T-helper 1 cell treated with Interleukin-12 subunit alpha and Interleukin-12 subunit beta and Interleukin-4 antibody, amounts not matched to agents 30 μg/mL and 1 μg/mL, for 36 hours (primary cell): Measurements from ENCODE around the gene DENND6B.
A peak's percentile ranks its signal among the peaks of the same experiment; 100 is the strongest.
"Not testable (repeated sequence)": the region's sequence is repeated elsewhere in the genome, so short reads cannot be mapped to it uniquely, and the experiment has no call there.

Source experiments
- H3K27ac Mint-ChIP-seq: one replicate; pipeline ENCODE4 v1.8.0; 2021; ENCODE audit warnings: mild to moderate bottlenecking, mixed read lengths
- H3K27me3 Mint-ChIP-seq: one replicate; pipeline ENCODE4 v1.8.0; 2021; ENCODE audit warnings: low read depth, mixed read lengths
- H3K36me3 Mint-ChIP-seq: one replicate; pipeline ENCODE4 v1.8.0; 2021; ENCODE audit warnings: low read depth, mixed read lengths
- H3K4me1 Mint-ChIP-seq: one replicate; pipeline ENCODE4 v1.8.0; 2021; ENCODE audit warnings: low read depth, mixed read lengths
- H3K4me3 Mint-ChIP-seq: one replicate; pipeline ENCODE4 v1.8.0; 2021; ENCODE audit warnings: mild to moderate bottlenecking, moderate library complexity, mixed read lengths
- H3K9me3 Mint-ChIP-seq: one replicate; pipeline ENCODE4 v1.8.0; 2021; ENCODE audit warnings: mixed read lengths

Gene DENND6B

GRCh38 chr22:50273352-50273751, 53.5 kb downstream of the DENND6B start:
- not testable (repeated sequence) for H3K4me3 Mint-ChIP-seq, H3K9me3 Mint-ChIP-seq, H3K27ac Mint-ChIP-seq, H3K36me3 Mint-ChIP-seq
- Mint-ChIP-seq H3K4me1 (peaks cover 10% of the 10 kb centered on the region), H3K27me3 (peaks cover 10% of the 10 kb centered on the region)

GRCh38 chr22:50272044-50272802, 54.6 kb downstream of the DENND6B start:
- no peak overlapping the region for H3K27ac Mint-ChIP-seq

GRCh38 chr22:50271519-50271970, 55.3 kb downstream of the DENND6B start:
- Mint-ChIP-seq H3K27me3 (peaks cover 10% of the 10 kb centered on the region), H3K9me3 (no peaks in the 10 kb centered on the region), H3K4me1 (peaks cover 10% of the 10 kb centered on the region), H3K27ac (no peak overlapping the region), H3K36me3 (no peaks in the 10 kb centered on the region), H3K4me3 (no peak overlapping the region)

More at GRCh38 chr22:50272044-50272802, 54.6 kb downstream of the DENND6B start:
- no peaks in the 10 kb centered on the region for H3K9me3 Mint-ChIP-seq
- H3K27me3 Mint-ChIP-seq = peaks cover 10% of the 10 kb centered on the region
- H3K36me3 Mint-ChIP-seq = no peaks in the 10 kb centered on the region
- H3K4me3 Mint-ChIP-seq = peak overlapping the region; percentile 34
- peaks cover 10% of the 10 kb centered on the region for H3K4me1 Mint-ChIP-seq

- H3K9me3 Mint-ChIP-seq = no peaks in the 10 kb centered on the region
- H3K4me3 Mint-ChIP-seq = peak overlapping the region; percentile 73
- H3K36me3 Mint-ChIP-seq = peaks cover 1% of the 10 kb centered on the region
- peaks cover 10% of the 10 kb centered on the region for H3K4me1 Mint-ChIP-seq
- peak overlapping the region; percentile 45 for H3K27ac Mint-ChIP-seq
- H3K27me3 Mint-ChIP-seq = peaks cover 10% of the 10 kb centered on the region
These were observed 56.0 kb downstream of the DENND6B start for GRCh38 chr22:50270666-50271394.

GRCh38 chr22:50269970-50270665, 56.7 kb downstream of the DENND6B start, which contains the start of gene MAPK11:
Gene MAPK11 (minus strand): TSS chr22:50270380. CDS start chr22:50270292, 88 bp downstream.
- Mint-ChIP-seq H3K4me3 (peak within 1 kb of the TSS; percentile 73), H3K36me3 (peaks cover 3% of the 10 kb centered on the region), H3K27me3 (peaks cover 10% of the 10 kb centered on the region), H3K4me1 (peaks cover 10% of the 10 kb centered on the region), H3K27ac (peak within 1 kb of the TSS; percentile 45), H3K9me3 (no peaks in the 10 kb centered on the region)

GRCh38 chr22:50269573-50269969, 57.2 kb downstream of the DENND6B start:
- Mint-ChIP-seq H3K4me1 (peaks cover 10% of the 10 kb centered on the region), H3K27ac (no peak overlapping the region), H3K4me3 (peak overlapping the region; percentile 71), H3K9me3 (no peaks in the 10 kb centered on the region), H3K36me3 (peaks cover 3% of the 10 kb centered on the region), H3K27me3 (peaks cover 10% of the 10 kb centered on the region)

GRCh38 chr22:50268655-50269113, 58.1 kb downstream of the DENND6B start:
- Mint-ChIP-seq H3K27me3 (peaks cover 4% of the 10 kb centered on the region), H3K4me1 (peaks cover 6% of the 10 kb centered on the region), H3K27ac (no peak overlapping the region), H3K9me3 (no peaks in the 10 kb centered on the region), H3K4me3 (peak overlapping the region; percentile 46), H3K36me3 (peaks cover 3% of the 10 kb centered on the region)

GRCh38 chr22:50267591-50268390, 59.0 kb downstream of the DENND6B start:
- peaks cover 3% of the 10 kb centered on the region for H3K36me3 Mint-ChIP-seq
- H3K9me3 Mint-ChIP-seq = no peaks in the 10 kb centered on the region
- H3K27me3 Mint-ChIP-seq = peaks cover 2% of the 10 kb centered on the region
- H3K4me1 Mint-ChIP-seq = peaks cover 6% of the 10 kb centered on the region
- H3K4me3 Mint-ChIP-seq = no peak overlapping the region
- no peak overlapping the region for H3K27ac Mint-ChIP-seq

- H3K4me1 Mint-ChIP-seq = peaks cover 11% of the 10 kb centered on the region
- no peak overlapping the region for H3K4me3 Mint-ChIP-seq
- no peaks in the 10 kb centered on the region for H3K9me3 Mint-ChIP-seq
- H3K36me3 Mint-ChIP-seq = peaks cover 3% of the 10 kb centered on the region
- peaks cover 6% of the 10 kb centered on the region for H3K27me3 Mint-ChIP-seq
- no peak overlapping the region for H3K27ac Mint-ChIP-seq
These were observed 59.8 kb downstream of the DENND6B start for GRCh38 chr22:50266994-50267393.

GRCh38 chr22:50264946-50265669, 61.7 kb downstream of the DENND6B start:
- no peak overlapping the region for H3K4me3 Mint-ChIP-seq
- peaks cover 7% of the 10 kb centered on the region for H3K27me3 Mint-ChIP-seq
- no peaks in the 10 kb centered on the region for H3K9me3 Mint-ChIP-seq
- no peak overlapping the region for H3K27ac Mint-ChIP-seq
- peaks cover 11% of the 10 kb centered on the region for H3K4me1 Mint-ChIP-seq
- H3K36me3 Mint-ChIP-seq = peaks cover 3% of the 10 kb centered on the region

GRCh38 chr22:50264104-50264745, 62.6 kb downstream of the DENND6B start:
- Mint-ChIP-seq H3K36me3 (peaks cover 3% of the 10 kb centered on the region), H3K4me3 (no peak overlapping the region), H3K4me1 (peaks cover 8% of the 10 kb centered on the region), H3K27ac (no peak overlapping the region), H3K9me3 (no peaks in the 10 kb centered on the region), H3K27me3 (peaks cover 7% of the 10 kb centered on the region)

GRCh38 chr22:50262973-50263617, 63.7 kb downstream of the DENND6B start:
- Mint-ChIP-seq H3K27ac (no peak overlapping the region), H3K9me3 (no peaks in the 10 kb centered on the region), H3K4me1 (peaks cover 4% of the 10 kb centered on the region), H3K4me3 (no peak overlapping the region), H3K27me3 (peaks cover 10% of the 10 kb centered on the region), H3K36me3 (peaks cover 3% of the 10 kb centered on the region)
